SIG-M5 treated with dmso at 0.1 percent for 504 hours (cell line): Measurements from ENCODE around the gene ZDHHC8.

Source experiments
- DNase-seq: peaks from one replicate; lab custom pipeline; 2025; ENCODE audit not compliant: unreplicated experiment; lab: John Stamatoyannopoulos, UW

The ZDHHC8 gene

DNA sequence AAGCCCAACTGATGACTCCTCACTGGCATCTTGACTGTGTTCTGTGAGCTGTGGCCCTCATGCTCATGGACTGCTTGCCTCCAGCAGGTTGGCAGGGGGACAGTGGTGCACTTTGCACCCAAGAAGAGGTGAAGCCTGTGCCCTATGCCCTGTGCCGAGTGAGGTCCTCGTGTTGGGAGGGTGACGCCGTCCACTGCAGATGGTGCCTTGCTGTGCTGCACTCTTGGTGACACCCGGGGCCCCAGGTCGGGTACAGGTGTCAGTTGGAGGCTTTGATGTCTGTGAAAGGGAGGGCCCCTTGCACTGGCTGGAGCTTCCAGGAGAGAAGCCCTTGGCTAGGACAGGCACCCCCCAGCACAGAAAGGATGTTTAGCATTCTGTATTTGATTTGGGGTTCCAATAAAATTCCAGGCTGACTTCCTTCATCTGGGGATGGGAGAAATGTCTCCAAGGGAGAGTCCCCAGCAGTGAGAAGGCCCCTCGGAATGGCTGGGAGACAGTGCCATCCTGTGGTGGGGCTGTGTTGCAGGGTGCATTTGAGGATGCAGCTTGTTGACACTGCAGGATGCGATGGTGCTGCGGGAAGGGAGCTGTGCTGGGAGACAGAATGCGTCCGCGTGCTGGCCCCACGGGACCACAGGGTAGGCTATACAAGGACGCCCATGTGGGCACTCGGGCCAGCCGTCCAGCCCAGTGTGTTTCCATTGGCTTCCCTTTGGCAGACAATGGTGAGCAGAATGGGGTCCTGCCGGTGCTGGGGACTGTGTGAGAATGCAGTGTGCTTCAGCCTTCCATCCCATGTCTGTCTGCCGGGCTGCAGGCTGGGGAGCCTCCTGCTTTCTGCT lies 2.5 kb upstream of the ZDHHC8 start:
- DNase-seq, result peak; percentile 31

DNA sequence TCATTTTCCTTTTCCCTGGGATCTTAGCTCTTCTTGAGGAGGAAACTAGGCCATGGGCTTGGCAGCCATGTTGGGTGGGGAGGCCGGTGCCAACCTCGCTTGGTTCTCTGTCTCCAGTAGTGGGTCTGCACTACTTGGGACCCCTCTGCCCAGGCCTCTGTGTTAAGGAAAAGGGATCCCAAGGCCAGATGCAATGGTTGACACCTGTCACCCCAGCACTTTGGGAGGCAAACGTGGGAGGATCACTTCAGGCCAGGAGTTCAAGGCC lies 1.9 kb upstream of the ZDHHC8 start:
- DNase-seq, result no peak

DNA sequence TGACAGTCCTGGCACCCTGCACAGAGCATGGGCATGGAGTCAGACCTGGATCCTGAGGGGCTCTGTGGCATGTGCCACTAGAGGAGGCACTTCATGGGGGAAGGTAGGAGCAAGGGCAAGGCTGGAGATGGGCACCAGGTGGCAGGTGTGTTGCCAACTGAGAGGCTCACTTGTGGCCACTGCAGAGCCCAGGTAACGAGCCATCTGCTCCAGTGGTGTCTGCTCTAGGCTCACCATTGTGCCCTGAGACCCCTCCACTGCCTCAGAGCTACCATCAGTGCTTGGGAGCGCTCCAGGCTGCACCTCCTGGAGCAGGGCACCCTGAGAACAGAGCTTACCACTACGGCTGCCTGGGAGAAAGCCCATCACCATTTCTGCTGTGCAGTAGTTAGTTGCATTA lies 1.3 kb upstream of the ZDHHC8 start:
- DNase-seq, result no peak

DNA sequence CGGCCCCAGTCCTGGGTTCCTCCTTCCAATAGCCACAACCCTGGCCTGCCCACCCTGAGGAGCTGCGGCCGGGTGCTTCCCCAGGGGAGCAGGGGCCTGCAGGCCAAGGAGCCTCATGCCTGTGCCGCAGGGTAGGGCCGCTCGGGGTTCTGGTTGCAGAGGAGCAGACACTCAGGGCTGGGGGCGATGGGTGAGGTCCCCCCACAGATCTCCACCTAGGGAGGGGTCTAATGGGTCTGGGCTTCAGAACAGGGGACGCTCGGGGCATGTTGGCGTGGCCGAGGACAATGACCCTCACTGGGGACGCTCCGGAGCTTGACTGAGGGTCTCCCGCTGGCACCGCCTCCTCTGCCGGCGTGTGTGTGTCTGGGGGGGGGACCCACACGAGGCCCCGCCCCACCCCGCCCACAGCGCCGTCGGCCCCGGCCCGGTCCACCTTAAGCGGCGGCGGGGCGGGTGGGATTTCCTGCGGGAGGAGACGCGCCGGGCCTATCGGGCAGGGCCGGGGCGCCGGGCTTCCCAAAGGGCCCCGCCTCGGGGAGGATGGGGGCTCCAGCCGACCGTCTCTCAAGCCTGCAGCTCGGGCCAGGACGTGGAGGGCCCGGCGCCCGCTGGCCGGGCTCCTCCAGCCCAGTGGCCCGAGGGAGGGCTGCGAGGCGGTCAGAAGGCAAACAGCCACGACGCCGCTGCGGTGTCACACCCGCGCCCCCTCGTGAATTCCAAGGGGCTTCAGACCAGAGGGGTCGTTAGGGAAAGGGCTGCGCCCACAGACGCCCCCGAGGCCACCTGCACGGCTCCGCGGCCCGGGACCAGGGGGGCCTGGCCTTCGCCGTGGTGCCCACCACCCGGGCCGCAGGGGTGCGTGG lies 640 bp upstream of the ZDHHC8 start:
- peak; percentile 45 for DNase-seq

DNA sequence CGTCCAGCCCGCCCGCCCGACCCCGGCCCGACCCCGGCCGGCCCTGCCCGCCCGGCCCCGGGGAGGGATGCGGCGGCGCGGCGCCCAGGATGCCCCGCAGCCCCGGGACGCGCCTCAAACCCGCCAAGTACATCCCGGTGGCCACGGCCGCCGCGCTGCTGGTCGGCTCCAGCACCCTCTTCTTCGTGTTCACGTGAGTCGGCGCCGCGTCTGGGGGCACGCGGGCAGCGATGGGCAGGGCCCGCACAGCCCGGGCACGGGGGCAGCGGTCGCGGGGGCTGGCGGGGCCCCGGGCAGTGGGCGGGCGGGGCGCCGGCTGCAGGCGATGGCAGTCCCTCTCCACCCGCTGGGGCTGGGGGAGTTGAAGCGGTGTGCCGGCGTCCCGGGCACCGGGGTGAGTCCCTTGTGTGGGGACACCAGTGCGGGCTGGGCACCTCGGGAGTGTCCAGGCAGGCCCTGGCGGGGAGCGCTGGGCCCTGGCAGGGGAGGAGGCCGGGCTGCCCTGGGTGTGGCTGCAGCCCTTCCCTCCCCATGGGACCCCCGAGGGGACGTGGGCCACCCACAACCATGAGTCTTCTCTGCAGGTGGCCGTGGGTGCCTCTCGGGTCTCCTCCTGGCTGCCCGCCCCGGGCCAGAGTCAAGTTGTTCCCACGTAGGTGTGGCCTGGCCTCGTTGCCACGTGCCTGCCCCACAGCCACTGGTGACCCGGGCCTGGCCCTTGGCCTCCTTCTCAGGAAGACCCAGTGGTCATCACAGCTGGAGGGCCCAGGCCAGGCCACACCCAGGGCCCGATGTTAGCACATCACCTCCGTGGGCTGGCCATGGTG lies 468 bp downstream of the ZDHHC8 start:
- no peak for DNase-seq

DNA sequence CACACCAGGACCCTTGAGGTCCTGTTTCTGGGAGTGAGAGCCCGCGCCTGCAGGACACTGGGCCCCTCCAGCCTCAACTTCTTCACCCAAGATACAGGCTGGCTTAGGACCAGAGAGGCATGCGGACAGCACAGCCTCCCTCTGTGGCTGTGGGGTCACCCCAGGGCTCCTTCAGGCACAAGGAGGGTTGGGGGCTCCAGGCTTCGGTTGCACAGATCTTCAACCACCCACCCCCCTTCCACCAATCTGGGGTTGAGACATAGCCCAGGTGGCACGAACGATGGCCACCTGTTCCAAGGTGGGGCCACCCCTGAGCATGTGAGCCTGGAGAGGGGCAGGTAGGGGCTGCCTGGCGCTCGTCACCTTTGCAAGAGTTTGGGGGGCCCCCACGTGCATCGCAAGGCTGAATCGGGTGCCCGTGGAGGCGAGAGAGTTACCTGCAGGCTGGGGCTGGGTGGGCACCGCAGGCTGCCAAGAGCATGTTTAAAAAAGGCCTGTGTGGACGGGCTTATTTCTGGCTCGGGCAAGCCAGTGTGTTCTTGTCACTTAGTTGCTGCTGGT lies 1.2 kb downstream of the ZDHHC8 start:
- no peak for DNase-seq

DNA sequence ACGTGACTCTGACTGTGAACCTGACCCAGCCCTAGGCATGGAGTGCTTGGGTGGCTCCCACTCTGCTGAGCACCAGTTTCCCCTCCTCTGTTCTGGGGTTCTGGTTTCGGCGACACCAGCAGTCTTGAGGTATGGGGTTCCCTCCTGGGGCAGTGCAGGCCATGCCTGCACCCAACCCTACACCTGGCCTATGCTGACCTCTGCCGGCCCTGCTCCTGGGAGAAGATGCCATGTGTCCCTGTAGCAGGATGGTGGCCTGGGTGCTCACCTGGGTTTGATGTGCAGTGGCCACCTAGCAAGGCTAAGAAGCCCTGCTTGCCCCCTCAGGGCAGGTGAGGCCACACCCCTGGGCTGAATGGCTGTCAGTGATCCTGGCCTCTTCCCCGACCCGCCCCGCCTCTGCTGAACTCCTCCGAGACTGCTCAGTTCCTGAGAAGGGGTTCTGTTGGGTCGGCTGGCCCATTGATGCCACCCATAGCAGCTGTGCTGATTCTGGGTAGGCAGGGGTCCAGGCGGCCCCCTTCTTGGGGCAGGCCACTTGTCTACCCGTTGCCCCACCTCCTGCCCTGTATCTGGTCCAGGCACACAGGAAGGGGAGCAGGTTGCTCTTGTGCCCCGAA lies 2.4 kb downstream of the ZDHHC8 start:
- no peak for DNase-seq

DNA sequence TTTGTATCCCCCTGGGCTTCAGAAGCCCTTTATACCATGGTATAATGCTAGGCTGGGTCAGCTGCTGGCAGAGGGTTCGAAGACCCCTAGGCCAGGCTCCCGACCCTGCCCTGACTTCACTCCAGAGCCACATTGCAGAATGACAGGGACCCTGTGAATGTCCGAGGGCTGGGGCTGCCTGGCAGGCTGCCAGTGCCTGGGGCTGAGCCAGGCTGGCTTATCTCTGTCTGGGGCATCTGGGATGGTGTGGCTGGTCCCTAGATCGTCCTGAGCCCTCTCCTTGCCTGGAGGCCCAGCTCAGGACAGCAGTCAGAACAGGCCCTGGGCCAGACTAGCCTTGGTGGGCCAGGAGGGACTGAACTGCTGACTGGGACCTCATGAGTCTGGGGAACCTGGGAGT lies 3.7 kb downstream of the ZDHHC8 start:
- no peak for DNase-seq

DNA sequence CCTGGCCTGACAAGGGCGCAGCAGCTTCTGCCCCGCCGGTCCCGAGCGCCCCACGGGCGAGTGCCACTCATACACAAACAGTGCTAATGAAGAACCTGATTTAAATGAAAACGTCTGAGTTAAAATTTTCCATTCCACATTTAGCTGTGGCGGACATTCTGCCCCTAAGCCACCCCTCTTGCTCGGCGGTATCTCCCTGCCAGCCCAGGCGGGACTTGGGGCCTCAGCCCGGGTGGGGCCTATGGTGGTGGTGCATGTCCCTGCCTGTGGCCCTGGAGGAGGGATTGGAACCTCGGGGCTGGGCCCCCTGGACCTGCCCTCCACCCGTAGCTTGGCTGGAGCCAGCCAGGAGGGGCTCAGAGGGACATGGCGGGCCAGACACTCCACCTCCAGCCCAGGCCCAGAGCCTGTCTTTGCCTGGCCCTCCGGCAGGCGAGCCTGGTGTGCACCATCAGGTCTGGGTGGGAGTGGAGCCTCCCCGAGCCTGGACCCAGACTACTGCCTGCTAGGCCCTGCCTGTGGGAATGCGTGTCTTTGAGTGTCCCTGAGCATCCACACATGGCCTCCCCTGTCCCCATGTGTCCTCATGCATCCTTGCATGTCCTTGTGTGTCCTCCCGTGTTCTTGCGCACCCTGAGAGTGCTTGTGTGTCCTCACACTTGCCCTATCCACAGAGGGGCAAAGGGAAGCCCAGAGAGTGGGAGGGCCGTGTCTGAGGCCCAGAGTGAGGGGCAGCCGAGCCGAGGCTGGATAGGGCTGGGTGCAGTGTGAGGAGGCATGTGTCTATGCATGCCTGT lies 4.4 kb downstream of the ZDHHC8 start:
- DNase-seq, result no peak

DNA sequence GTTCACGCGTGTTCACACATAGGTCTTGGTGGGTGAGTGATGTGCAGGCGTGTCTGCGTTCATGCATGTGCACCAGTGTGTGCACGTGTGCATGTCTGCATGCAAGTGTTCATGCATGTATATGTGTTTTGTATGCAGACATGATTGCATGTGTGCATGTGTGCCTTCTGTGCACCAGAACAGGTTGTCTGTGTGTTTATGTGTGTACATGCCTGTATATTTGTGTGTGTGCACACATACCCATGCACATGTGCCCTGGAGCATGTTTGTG lies 4.9 kb downstream of the ZDHHC8 start:
- no peak for DNase-seq

DNA sequence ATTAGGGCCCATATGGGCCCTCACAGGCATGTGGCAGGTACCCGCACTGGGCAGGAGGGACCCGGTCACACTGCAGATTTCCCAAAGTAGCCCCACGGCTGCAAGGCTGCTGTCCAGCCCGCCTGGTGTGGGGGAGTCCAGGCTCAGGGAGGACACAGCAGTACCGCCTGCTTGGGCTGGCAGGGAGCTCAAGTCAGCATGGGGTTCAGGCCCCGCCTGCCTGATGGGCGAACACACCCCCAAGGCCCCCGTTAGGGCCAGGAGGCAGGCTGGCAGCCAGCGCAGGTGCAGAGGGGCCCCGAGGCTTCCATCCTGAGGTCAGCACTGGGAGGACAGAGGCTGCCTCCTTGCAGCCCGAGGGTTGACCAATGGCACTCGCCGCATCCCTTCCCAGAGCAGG lies 5.5 kb downstream of the ZDHHC8 start:
- no peak for DNase-seq

DNA sequence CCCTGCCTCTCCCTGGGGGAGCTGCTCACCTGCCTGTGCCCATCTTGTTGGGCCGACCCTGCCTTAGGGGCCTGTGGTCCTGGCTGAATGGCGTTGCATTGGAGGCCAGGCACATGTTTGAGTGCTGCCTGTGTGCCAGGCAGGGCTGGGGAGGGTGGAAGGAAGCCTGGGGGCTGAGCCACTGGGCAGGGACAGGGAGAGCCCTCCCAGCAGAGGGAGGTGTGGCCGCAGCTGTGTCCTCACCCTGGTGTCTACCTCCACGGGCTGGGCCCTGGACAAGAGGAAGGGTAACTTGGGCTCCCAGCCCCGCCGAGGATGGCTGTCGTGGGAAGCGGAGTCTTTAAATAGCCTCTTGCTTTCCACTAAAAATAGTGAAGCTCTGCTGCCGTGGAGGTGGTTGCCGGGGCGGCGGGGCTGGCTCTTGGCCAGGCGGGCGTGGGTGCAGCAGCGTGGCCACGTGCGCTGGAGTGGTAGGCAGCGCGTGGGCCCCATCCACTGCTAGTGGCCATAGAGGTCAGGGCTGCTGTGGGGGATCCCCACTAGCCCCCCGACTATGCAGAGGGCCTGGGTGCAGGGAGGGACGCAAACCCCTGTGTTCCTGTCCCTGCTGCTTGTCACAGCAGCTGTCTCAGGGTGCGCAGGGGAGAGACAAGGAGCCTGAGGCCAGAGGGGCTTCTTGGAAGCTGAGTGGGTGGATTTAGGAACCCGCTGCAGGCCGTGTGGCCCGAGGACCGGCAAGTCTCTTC lies 6.2 kb downstream of the ZDHHC8 start:
- no peak for DNase-seq

DNA sequence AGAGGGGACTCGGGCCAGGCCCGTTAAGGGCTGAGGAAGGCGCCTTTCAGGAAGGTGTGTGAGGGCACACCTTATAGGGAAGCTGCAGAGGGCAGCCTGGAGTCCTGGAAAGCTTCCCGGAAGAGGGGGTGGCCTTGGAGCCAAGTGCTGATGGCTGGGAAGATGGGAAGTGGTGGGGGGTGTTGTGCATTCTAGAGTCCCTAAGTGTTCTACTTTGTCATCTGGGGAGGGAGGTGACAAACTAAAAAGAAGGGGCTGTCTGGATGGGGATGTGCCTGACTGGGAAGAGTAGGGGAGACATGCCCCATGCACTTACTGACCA lies 6.8 kb downstream of the ZDHHC8 start:
- DNase-seq, result no peak

DNA sequence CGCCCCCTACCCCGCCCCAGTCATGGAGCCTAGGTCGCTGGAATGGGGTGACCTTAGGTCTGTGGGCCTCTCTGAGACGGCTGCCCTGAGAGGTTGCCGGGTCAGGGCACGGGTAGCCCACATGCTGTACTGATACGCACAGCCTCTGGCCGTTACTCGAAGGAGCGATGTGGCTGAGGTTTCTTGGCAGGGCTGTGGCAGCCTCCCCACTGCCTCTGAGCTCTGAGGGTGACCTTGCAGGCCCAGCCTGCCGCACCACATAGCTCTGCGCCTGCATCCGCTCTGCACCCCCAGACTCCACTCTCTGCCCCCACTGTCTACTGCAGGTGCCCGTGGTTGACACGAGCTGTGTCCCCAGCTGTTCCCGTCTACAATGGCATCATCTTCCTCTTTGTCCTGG lies 7.3 kb downstream of the ZDHHC8 start:
- no peak for DNase-seq

DNA sequence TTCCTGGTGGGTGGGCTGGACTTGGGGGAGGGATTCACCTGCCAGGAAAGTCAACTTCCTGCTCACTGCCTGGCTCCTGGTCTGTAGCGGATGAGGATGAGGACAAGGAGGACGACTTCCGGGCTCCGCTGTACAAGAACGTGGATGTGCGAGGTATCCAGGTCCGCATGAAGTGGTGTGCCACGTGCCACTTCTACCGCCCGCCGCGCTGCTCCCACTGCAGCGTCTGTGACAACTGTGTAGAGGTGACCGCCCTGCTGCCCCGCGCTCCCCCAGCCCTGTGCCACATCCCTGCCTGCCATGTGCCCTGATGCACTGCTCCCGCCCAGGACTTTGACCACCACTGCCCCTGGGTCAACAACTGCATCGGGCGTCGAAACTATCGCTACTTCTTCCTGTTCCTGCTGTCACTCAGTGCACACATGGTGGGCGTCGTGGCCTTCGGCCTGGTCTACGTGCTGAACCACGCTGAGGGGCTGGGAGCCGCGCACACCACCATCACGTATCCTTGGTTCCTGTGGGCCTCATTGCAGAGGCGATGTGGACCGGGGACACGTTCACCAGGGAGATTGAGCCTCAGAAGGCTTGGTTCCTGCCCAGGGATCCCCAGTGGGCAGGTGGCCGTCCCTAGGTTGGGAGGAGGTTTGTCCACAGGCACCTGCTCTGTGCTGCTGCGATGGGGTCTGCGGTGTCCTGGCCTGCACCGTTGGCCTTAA lies 7.9 kb downstream of the ZDHHC8 start:
- DNase-seq, result no peak

DNA sequence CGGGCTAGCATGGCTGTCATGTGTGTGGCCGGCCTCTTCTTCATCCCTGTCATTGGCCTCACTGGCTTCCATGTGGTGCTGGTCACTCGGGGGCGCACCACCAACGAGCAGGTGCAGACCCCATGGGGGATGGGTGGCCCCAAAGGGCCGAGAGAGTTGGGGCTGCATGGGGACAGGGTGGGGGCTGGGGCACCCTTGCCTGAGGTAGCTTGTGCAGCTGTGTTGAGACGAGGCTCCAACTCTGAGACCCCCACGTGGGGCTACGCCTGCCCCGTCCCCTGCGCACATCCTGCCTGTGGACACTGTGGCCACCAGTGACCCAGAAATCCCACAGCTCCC lies 8.5 kb downstream of the ZDHHC8 start:
- DNase-seq, result no peak

DNA sequence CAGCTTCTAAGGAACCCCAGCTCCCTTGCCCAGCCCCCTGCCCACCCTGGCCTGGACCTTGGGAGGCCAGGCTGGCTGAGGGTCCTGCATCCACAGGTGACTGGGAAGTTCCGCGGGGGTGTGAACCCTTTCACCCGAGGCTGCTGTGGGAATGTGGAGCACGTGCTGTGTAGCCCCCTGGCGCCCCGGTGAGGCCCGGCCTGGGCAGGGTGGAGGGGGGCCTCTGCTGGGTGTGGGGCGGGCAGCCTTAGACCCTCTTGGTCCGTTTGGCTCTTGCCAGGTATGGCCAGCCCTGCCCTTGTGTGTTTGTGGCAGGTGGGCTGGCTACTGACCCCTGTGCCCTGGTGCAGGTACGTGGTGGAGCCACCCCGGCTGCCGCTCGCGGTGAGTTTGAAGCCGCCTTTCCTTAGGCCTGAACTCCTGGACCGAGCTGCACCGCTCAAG lies 8.9 kb downstream of the ZDHHC8 start:
- no peak for DNase-seq

DNA sequence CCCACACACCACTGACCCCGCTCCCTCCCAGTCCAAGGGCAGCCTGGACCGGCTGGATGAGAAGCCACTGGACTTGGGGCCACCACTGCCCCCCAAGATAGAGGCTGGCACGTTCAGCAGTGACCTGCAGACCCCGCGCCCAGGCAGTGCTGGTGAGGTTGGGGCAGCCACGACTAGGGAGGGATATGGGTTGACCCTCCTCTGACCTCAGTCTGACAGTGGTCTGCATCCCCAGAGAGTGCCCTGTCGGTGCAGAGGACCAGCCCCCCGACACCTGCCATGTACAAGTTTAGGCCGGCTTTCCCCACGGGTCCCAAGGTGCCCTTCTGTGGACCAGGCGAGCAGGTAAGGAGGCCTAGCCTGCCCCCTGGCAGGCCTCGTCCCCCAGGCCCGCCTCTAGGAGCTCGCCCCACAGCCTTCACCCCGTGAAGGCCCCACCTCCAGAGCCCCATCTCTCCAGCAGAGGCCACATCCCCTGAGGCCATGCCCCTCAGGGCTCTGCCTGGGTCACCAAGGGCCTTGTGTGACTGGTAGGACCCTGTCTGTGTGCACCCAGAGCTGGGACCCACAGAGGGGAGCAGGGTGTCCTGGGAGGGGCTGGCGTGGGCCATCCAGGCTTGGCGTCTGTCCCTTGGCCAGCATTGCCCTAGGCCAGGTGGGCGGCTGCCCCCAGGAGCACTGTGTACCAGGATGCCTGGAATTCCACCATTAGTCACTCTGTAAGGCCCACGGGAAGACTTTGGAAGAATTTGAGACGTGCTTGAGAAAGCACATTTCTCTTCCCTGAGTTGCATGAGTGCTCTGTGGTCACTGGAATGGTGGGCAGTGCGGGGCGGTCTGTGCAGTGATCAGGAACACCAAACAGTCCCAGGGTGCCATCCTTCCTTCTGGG lies 9.8 kb downstream of the ZDHHC8 start:
- no peak for DNase-seq
